RWPE1 (cell line): Measurements from ENCODE around the gene MAN1A2.

Experiments
- CTCF ChIA-PET: fragments of 350-600 bp; sonication (Branson Sonifier 250); formaldehyde crosslinking; extraction: SDS; loops from one replicate; lab custom pipeline; 2021; lab: Yijun Ruan, JAX
- POLR2A ChIA-PET: fragments of 400-600 bp; formaldehyde crosslinking; extraction: SDS; loops from one replicate; lab custom pipeline; 2020; ENCODE audit warnings: antibody characterized with exemption; ENCODE audit not compliant: low non-redundant PET; lab: Yijun Ruan, JAX
- DNase-seq: peaks from one replicate; pipeline ENCODE4 v3.0.0; 2012; ENCODE audit warnings: low spot score
- H3K27ac ChIP-seq: fragments of 450-650 bp; 2 replicates; pipeline ENCODE4 v1.5.1; 2017
- TF ChIP-seq, protein P1 (sequence below): fragments of 450-650 bp; conservative IDR thresholded peaks from 2 replicates; pipeline ENCODE4 v1.5.1; 2017; ENCODE audit warnings: low read depth, mild to moderate bottlenecking

Gene MAN1A2

DNA sequence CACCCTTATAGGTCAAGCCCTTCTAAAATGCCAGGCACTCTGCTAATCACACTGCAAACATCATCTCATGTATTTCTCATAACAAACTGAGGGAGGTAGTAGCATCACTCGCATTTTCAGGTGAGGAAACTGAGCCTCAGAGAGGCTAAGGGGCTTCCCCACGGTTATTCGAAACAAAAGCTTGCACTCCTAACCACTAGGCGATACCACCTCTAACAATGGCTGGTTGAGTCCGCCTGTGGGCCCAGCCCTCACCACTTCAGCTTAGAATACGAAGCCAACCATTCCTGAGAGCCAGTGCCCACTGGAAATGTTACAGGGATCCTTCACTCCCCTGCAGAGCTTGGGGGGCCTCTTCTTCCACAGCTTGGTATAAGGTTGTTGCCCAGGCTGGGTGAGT, 173.3 kb downstream of the MAN1A2 start:
- no peak overlapping the region for H3K27ac ChIP-seq
- TF ChIP-seq, protein P1, sequence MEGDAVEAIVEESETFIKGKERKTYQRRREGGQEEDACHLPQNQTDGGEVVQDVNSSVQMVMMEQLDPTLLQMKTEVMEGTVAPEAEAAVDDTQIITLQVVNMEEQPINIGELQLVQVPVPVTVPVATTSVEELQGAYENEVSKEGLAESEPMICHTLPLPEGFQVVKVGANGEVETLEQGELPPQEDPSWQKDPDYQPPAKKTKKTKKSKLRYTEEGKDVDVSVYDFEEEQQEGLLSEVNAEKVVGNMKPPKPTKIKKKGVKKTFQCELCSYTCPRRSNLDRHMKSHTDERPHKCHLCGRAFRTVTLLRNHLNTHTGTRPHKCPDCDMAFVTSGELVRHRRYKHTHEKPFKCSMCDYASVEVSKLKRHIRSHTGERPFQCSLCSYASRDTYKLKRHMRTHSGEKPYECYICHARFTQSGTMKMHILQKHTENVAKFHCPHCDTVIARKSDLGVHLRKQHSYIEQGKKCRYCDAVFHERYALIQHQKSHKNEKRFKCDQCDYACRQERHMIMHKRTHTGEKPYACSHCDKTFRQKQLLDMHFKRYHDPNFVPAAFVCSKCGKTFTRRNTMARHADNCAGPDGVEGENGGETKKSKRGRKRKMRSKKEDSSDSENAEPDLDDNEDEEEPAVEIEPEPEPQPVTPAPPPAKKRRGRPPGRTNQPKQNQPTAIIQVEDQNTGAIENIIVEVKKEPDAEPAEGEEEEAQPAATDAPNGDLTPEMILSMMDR: no peak
- no peak for DNase-seq
- ChIA-PET POLR2A (no interaction called here), CTCF (interaction anchor here (0.6 kb wide), 1 partner anchor 476 kb away, joined by 5 read pairs; no protein-coding TSS in a partner anchor)

GRCh38 chr1:117541003-117541402, 173.8 kb downstream of the MAN1A2 start:
- TF ChIP-seq, protein P1: no peak
- ChIA-PET CTCF (no interaction called here), POLR2A (no interaction called here)
- DNase-seq: no peak
- no peak overlapping the region for H3K27ac ChIP-seq

- H3K27ac ChIP-seq: no peak overlapping the region
- no peak for DNase-seq
- TF ChIP-seq, protein P1: no peak
- ChIA-PET POLR2A (no interaction called here), CTCF (interaction anchor here (0.7 kb wide), 2 partner anchors 17 to 957 kb away, joined by 7 to 9 read pairs; no protein-coding TSS in a partner anchor)
These were observed 174.3 kb downstream of the MAN1A2 start for GRCh38 chr1:117541585-117541984.

DNA sequence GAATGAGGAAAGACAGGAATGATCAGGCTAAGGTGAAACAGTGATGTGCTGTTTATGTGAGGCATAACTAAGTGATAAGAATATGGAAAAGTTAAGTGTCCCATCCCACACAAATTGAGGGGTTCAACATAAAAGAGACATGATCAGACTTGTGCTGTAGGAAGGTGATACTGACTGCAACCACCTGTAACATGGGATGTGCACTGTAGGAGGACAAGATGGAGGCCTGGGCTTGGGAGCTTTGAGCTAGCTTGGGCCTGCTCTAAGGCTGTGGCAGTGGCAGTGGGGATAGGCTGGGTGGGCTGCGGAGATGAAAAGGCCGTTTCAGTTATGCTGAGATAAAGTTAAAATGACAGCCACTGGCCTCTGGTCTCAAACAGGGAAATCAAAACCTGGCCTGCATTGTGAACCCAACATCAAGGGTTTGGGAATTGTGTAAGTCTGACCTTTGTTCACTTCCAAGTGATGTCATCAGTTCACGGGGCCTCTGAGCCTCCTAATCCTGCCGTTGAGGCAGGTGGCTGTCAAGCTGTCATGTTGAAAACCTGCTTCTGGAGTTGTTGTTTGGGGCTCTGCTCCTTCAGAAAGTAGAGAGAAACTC, 177.4 kb downstream of the MAN1A2 start:
- CTCF ChIA-PET: interaction anchor here (0.7 kb wide), 1 partner anchor 209 kb away, joined by 4 read pairs; no protein-coding TSS in a partner anchor
- H3K27ac ChIP-seq: no peak overlapping the region
- no peak for DNase-seq
- POLR2A ChIA-PET: no interaction called here
- TF ChIP-seq, protein P1: no peak

DNA sequence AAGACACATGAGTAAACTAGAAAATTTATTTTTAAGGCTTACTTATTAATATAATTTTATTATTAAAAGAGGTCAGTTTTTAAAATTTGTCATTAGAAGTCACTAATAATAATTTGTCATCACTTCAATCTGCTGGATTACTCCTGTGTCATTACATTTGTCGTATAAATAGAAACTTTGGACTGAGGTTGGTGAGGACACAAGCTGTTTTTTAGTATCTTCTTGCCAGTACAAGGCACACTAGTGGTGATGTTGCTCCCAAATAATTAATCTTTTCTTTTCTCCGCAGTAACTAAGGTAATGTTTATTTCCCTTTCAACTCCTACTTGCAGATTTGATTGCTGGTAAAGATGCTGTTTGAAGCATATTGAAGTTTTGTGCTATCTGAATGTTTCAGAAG, 179.2 kb downstream of the MAN1A2 start:
- H3K27ac ChIP-seq: no peak overlapping the region
- POLR2A ChIA-PET: no interaction called here
- DNase-seq: no peak
- CTCF ChIA-PET: no interaction called here
- TF ChIP-seq, protein P1: no peak

- DNase-seq: no peak
- CTCF ChIA-PET: no interaction called here
- TF ChIP-seq, protein P1: no peak
- POLR2A ChIA-PET: no interaction called here
- H3K27ac ChIP-seq: no peak overlapping the region
These were observed 186.2 kb downstream of the MAN1A2 start for GRCh38 chr1:117553471-117553870.
